Heart left ventricle (tissue), 13 donors: ENCODE results near the gene GABPB2.

ENCODE experiments used
- CTCF ChIP-seq, 12 donors: fragments of 200-600 bp; sonication (generic) in 4 of 12; IDR thresholded peaks; one replicate each; pipeline versions ENCODE4 v1.5.0 to v1.8.0; 2018 to 2022; ENCODE audit warnings: antibody characterized with exemption in 12 of 12, mild to moderate bottlenecking in 5 of 12
- POLR2A ChIP-seq, 2 donors: fragments of 450-650 bp; IDR thresholded peaks; one replicate each; pipeline ENCODE4 v1.6.1; 2017; ENCODE audit warnings: antibody characterized with exemption in 2 of 2, mild to moderate bottlenecking in 2 of 2, moderate library complexity in 2 of 2
- donor health status: ischemic (EF 13 %, LVEDD 7.1; RV severe dilation, severe dysfunction).
- donor health status: DM: no; HTN: yes; CAD: no.
- donor health status: DM: no; HTN: no; CAD: no.
- donor health status: ischemic (EF 25% LVEDD 6.9; RV normal size, moderate dysfunction).
- donor health status: ischemic (EF 25% LVEDD 5.7; RV mildly dilated, moderate dysfunction).
- donor health status: ischemic (EF 35%, LVEDD 5.7; RV mildly dilated, moderate dysfunction).
- donor health status: nonischemic (EF 11% LVEDD 7.7; RV severe dilation, severe dysfunction).
- donor health status: DM: yes; HTN: yes; CAD: no.
- donor health status: PGD.
- donor health status: ischemic (EF 29% LVEDD 5.4; RV normal size, mild dysfunction).
- donor health status: nonischemic (EF 23%, LVEDD 6.1; RV moderate dilation, normal function).

GRCh38 chr1:151137789-151138188 is 67.2 kb downstream of the GABPB2 start:
- TF ChIP-seq CTCF (IDR thresholded peaks at IDR 0.05) (no peak), POLR2A (IDR thresholded peaks at IDR 0.05) (no peak)
